B cell (primary cell): ENCODE results near the gene PRPF19. TPM values are rescaled to one million over a fixed set of nuclear protein-coding genes. Genes with fewer than 3 reads are reported as not detected.
A peak's percentile ranks its signal among the peaks of the same experiment; 100 is the strongest.

Source experiments
- ATAC-seq: fragments of 200-7000 bp; cut with Tn5 transposase; one replicate; pipeline ENCODE4 v1.10.0; 2021; ENCODE audit warnings: low read depth, mild to moderate bottlenecking, moderate number of reproducible peaks, moderate library complexity
- CTCF ChIA-PET: fragments of 350-600 bp; sonication (Branson Sonifier 250); formaldehyde crosslinking; loops from one replicate; lab custom pipeline; 2021; ENCODE audit warnings: antibody characterized with exemption, inconsistent platforms; lab: Charles Lee
- POLR2A ChIA-PET: fragments of 350-600 bp; sonication (Branson Sonifier 250); formaldehyde crosslinking; loops from one replicate; lab custom pipeline; 2021; ENCODE audit warnings: antibody characterized with exemption; lab: Charles Lee
- DNase-seq: peaks from one replicate; pipeline ENCODE4 v3.0.0; 2013
- H2AFZ ChIP-seq: 2 replicates; pipeline ENCODE4 v1.6.1; 2012; ENCODE audit warnings: mild to moderate bottlenecking, low read depth, low read length; ENCODE audit not compliant: insufficient read depth, poor library complexity, severe bottlenecking
- H3K27ac ChIP-seq, 2 donors: 1 replicate in 1 of 2; 2 replicates in 1 of 2; pipeline ENCODE4 v1.5.1; 2012 to 2013; ENCODE audit warnings: low read length in 2 of 2, mild to moderate bottlenecking in 2 of 2, moderate library complexity in 1 of 2
- H3K27me3 ChIP-seq, 4 experiments: fragments of 200-600 bp in 1 of 4; sonication (generic) in 1 of 4; replicated peaks in 1 of 4; 1 replicate in 2 of 4; 2 replicates in 2 of 4; pipeline versions ENCODE4 v1.6.1 to v1.7.0; 2013 to 2016; ENCODE audit warnings: low read length in 3 of 4, mild to moderate bottlenecking in 2 of 4, mixed read lengths in 1 of 4, moderate library complexity in 1 of 4; ENCODE audit not compliant: insufficient read depth in 4 of 4, control insufficient read depth in 3 of 4; ENCODE audit errors: control extremely low read depth in 1 of 4
- H3K36me3 ChIP-seq, 2 experiments: replicated peaks in 1 of 2; 1 replicate in 1 of 2; 2 replicates in 1 of 2; pipeline versions ENCODE4 v1.6.1 to v1.7.1; 2013; ENCODE audit warnings: low read length in 1 of 2; ENCODE audit not compliant: insufficient read depth in 2 of 2, control insufficient read depth in 1 of 2; ENCODE audit errors: control extremely low read depth in 1 of 2, extremely low read depth in 1 of 2
- H3K4me1 ChIP-seq, 2 donors: fragments of 200-600 bp in 1 of 2; sonication (generic) in 1 of 2; 1 replicate in 1 of 2; 2 replicates in 1 of 2; pipeline versions ENCODE4 v1.5.1 to v1.6.1; 2013 to 2017; ENCODE audit warnings: low read length in 2 of 2; ENCODE audit not compliant: control insufficient read depth in 2 of 2, insufficient read depth in 2 of 2
- H3K4me2 ChIP-seq: replicated peaks from 2 replicates; pipeline ENCODE3; 2012; ENCODE audit warnings: mild to moderate bottlenecking, low read depth, low read length; ENCODE audit not compliant: poor library complexity, severe bottlenecking
- H3K4me3 ChIP-seq, 5 experiments: fragments of 200-600 bp in 1 of 5; sonication (generic) in 1 of 5; 1 replicate in 3 of 5; 2 replicates in 2 of 5; pipeline versions ENCODE4 v1.5.1 to v1.7.0; 2011 to 2016; ENCODE audit warnings: low read length in 4 of 5, mild to moderate bottlenecking in 4 of 5, low read depth in 2 of 5, control low read depth in 1 of 5, moderate library complexity in 1 of 5; ENCODE audit not compliant: insufficient read depth in 1 of 5; ENCODE audit errors: control extremely low read depth in 1 of 5, extremely low read depth in 1 of 5
- H3K79me2 ChIP-seq: fragments of 200-600 bp; sonication (generic); one replicate; pipeline ENCODE4 v1.6.0; 2016; ENCODE audit warnings: low read length; ENCODE audit not compliant: control insufficient read depth, insufficient read depth
- H3K9ac ChIP-seq: fragments of 200-600 bp; sonication (generic); 2 replicates; pipeline ENCODE4 v1.6.1; 2017; ENCODE audit warnings: mild to moderate bottlenecking, low read length, moderate library complexity
- H3K9me3 ChIP-seq, 3 donors: one replicate each; pipeline versions ENCODE4 v1.6.1 to v1.7.1; 2013; ENCODE audit warnings: low read length in 2 of 3; ENCODE audit not compliant: control insufficient read depth in 2 of 3, insufficient read depth in 1 of 3; ENCODE audit errors: control extremely low read depth in 1 of 3
- H4K20me1 ChIP-seq: 2 replicates; pipeline ENCODE4 v1.6.0; 2012; ENCODE audit warnings: mild to moderate bottlenecking, low read length; ENCODE audit not compliant: insufficient read depth, control insufficient read depth, poor library complexity, severe bottlenecking
- H3K27ac Mint-ChIP-seq: one replicate; pipeline ENCODE4 v1.8.0; 2021; ENCODE audit warnings: mixed read lengths
- H3K27me3 Mint-ChIP-seq: one replicate; pipeline ENCODE4 v1.8.0; 2021; ENCODE audit warnings: mixed read lengths
- H3K4me1 Mint-ChIP-seq: one replicate; pipeline ENCODE4 v1.8.0; 2021; ENCODE audit warnings: mixed read lengths
- H3K4me3 Mint-ChIP-seq: one replicate; pipeline ENCODE4 v1.8.0; 2021; ENCODE audit warnings: mixed read lengths
- H3K9me3 Mint-ChIP-seq: one replicate; pipeline ENCODE4 v1.8.0; 2022; ENCODE audit warnings: mixed read lengths; ENCODE audit not compliant: insufficient read depth
- EZH2 ChIP-seq: IDR thresholded peaks from 2 replicates; pipeline ENCODE4 v1.6.1; 2012; ENCODE audit warnings: borderline replicate concordance, low read depth, mild to moderate bottlenecking, moderate library complexity, low read length; ENCODE audit not compliant: insufficient read depth, poor library complexity, severe bottlenecking
- WGBS: methylation state at CpG from one replicate; pipeline ENCODE4 v1.1.5; 2013; ENCODE audit warnings: missing lambda C conversion rate; ENCODE audit not compliant: insufficient coverage; 5-methylcytosine and 5-hydroxymethylcytosine counted together
- intact Hi-C: fragments of 100-400 bp; cut with micrococcal nuclease; formaldehyde crosslinking; loops from one replicate; pipeline ENCODE4 v1.10.0; 2022
- polyA plus RNA-seq: library from polyadenylated mRNA; depleted of rRNA; stranded (reverse); fragments of >200 nt; gene quantifications from 2 replicates; pipeline ENCODE4 v1.2.3, GENCODE V29; 2012
- total RNA-seq, 2 donors: library from RNA; stranded (reverse); fragments of 120-200 nt in 1 of 2; gene quantifications; 1 replicate in 1 of 2; 2 replicates in 1 of 2; pipeline versions ENCODE4 v1.2.3 to v1.2.4, GENCODE V29; 2013 to 2022
- TF ChIP-seq, protein P1 (sequence below): fragments of 200-600 bp; IDR thresholded peaks from one replicate; pipeline ENCODE4 v1.8.0; 2022; ENCODE audit warnings: antibody characterized with exemption, mild to moderate bottlenecking

PRPF19 gene
- total and polyA plus RNA-seq, 2 donors (not counting 1 experiment from before 2014, with no cell fraction given): 41.8 to 89.9 TPM

DNA sequence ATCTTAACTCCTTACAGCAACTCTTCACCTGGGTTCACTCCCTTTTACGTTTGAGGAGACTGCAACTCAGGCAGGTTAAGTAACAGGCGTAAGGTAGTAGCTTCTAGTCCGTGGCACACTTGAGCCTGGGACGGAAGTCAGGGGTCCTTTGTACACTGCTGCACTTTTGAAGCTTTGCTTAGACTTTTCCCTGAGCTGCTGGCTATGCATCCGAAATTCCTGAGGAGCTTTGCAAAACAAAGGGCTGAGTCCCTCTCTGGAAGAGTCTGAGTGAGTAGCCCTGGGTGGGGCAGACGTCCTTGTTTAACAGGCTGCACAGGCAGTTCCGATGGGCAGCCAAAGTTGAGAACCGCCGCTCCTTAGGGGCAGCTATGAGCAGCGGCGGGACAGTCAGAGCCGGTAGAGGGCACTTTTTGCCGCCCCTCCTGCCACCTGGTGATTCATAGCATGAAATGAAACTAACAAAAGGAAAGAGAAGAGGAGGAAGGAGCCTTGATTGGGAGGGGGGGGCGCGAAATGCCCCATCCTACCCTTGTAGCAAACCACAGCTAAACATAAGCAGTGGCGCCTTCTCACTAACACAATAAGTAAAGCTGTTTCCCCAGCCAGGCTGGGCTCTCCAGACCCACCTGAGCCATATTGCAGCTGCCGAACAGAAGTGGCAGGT, 9.0 kb upstream of the PRPF19 start:
- Histone ChIP-seq H3K9me3 (no peaks in the 10 kb centered on the region), H3K27ac (peak overlapping the region; percentile 87 to 96), H3K4me3 (peak overlapping the region; percentile 61 to 100 (median 90)), H4K20me1 (peaks cover 41% of the 10 kb centered on the region), H3K4me2 (peak overlapping the region; percentile 96), H3K4me1 (peaks cover 65 to 87% of the 10 kb centered on the region in 2 donors), H3K27me3 (no peaks in the 10 kb centered on the region), H3K9ac (peak overlapping the region; percentile 89), H2AFZ (peak overlapping the region; percentile 95), H3K79me2 (peaks cover 62% of the 10 kb centered on the region), H3K36me3 (peaks cover 0 to 16% of the 10 kb centered on the region in 2 experiments)
- Mint-ChIP-seq H3K9me3 (no peaks in the 10 kb centered on the region), H3K27ac (peak overlapping the region; percentile 97), H3K27me3 (no peaks in the 10 kb centered on the region), H3K4me1 (peaks cover 75% of the 10 kb centered on the region), H3K4me3 (peak overlapping the region; percentile 97)
- 1% methylated on average over 10 of the region's 17 CpGs for WGBS
- ATAC-seq (peak; percentile 68), DNase-seq (peak; percentile 90)
- TF ChIP-seq, protein P1, sequence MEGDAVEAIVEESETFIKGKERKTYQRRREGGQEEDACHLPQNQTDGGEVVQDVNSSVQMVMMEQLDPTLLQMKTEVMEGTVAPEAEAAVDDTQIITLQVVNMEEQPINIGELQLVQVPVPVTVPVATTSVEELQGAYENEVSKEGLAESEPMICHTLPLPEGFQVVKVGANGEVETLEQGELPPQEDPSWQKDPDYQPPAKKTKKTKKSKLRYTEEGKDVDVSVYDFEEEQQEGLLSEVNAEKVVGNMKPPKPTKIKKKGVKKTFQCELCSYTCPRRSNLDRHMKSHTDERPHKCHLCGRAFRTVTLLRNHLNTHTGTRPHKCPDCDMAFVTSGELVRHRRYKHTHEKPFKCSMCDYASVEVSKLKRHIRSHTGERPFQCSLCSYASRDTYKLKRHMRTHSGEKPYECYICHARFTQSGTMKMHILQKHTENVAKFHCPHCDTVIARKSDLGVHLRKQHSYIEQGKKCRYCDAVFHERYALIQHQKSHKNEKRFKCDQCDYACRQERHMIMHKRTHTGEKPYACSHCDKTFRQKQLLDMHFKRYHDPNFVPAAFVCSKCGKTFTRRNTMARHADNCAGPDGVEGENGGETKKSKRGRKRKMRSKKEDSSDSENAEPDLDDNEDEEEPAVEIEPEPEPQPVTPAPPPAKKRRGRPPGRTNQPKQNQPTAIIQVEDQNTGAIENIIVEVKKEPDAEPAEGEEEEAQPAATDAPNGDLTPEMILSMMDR: peak; percentile 55
- no peak for TF ChIP-seq EZH2
- CTCF ChIA-PET: interaction anchor here (0.6 to 11.8 kb wide), 26 partner anchors 8 to 446 kb away, joined by 3 to 129 read pairs (median 8); partner anchors contain the start of genes CYB561A3, PRPF19, SLC15A3 and TMEM132A
- intact Hi-C loops: loop anchor here (1.0 to 10.0 kb wide), 9 partner anchors 9 to 1251 kb away; partner anchors contain the start of genes FTH1, PATL1, PRPF19 and SLC15A3
- POLR2A ChIA-PET: interaction anchor here (0.6 to 8.3 kb wide), 13 partner anchors 8 to 427 kb away, joined by 3 to 96 read pairs (median 4); partner anchors contain the start of genes CD6, SLC15A3 and TMEM132A
